Measurements from ENCODE around the gene TCHH.
"Not testable (repeated sequence)": the region's sequence is repeated elsewhere in the genome, so short reads cannot be mapped to it uniquely, and the experiment has no call there.

The TCHH gene

DNA sequence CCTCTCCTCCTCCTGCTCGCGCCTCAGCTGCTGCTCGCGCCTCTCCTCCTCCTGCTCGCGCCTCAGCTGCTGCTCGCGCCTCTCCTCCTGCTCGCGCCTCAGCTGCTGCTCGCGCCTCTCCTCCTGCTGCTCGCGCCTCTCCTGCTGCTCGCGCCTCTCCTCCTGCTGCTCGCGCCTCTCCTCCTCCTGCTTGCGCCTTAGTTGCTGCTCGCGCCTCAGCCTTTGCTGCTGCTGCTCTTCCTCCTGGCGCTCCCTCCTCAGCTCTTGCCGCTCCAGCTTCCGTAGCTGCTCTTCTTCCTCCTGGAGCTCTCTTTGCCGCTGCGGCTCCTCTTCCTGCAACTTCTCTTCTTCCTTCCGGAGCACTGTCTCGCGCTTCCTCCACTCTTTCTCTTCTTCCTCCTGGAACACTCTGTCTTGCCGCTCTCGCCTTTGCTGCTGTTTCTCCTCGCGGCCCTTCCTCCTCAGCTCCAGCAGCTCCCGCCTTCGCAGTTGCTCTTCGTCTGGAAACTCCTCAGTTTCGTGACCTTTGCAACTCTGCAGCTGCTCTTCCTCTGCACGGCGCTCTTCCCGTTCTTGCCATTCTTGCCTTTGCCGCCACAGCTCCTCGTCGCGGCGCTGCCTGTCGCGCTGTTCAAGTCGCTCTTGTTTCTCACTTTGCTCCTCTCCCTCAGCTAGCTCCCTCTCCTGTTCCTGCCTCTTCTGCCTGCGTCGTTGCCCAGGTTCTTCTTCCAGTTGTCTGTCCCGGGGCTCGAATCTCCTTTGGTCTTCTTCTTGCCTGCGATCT, 3.0 kb downstream of the TCHH start:
- peak; percentile 61 for DNase-seq

DNA sequence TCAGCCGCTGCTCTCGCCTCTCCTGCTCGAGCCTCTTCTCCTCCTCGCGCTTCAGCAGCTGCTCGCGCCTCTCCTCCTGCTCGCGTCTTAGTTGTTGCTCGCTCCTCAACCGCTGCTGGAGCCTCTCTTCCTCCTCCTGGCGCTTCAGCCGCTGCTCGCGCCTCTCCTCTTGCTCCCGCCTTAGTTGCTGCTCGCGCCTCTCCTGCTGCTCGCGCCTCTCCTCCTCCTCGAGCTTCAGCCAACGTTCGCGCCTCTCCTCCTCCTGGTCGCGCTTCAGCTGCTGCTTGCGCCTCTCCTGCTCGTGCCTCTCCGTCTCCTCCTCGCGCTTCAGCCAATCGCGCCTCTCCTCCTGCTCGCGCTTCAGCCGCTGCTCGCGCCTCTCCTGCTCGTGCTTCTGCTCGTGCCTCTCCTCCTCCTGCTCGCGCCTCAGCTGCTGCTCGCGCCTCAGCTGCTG, 3.7 kb downstream of the TCHH start:
- peak; percentile 71 for DNase-seq

DNA sequence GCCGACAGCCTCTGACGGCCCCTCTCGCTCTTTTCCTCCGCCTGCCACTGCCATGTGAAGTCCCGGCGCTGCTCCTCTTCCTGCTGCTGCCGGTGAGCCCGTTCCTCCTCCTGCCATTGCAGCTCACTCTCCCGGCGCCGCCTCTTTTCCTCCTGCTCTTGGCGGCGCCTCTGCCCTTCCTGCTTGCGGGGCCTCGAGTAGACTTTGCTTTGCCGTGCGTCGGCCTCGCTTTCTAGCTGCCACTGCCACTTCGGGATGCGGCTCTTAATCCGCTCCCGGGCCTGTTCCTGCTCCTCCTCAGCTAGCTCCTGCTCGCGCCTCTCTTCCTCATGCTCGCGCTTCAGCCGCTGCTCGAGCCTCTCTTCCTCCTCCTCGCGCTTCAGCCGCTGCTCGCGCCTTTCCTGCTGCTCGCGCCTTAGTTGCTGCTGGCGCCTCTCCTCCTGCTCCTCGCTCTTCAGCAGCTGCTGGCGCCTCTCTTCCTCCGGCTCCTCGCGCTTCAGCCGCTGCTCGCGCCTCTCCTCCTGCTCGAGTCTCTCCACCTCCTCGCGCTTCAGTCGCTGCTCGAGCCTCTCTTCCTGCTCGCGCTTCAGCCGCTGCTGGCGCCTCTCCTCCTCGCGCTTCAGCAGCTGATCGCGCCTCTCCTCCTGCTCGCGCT, 4.3 kb downstream of the TCHH start:
- peak; percentile 73 for DNase-seq

DNA sequence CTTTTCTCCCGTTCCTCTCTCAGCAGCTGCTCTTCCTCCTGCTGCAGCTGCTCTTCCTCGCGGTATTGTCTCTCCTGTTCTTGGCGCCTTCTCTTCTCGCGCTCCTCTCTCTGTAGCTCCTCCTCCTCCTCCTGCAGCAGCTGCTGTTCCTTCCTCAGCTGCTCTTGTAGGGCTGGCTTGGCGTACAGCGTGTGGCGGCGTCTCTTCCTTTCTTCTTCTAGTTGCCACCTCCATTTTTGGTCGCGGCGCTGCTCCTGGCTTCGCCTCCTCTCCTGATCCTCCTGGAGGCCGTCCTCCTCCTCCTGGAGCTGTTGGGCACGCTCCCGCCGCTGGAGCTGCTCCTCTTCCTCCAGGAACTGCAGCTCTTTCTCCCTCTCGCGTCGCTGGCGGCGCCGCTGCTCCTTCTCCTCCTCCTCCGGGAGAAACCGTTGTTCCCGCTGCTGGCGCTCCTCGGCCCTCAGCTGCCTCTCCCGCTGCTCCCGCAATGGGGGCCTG, 4.8 kb downstream of the TCHH start:
- DNase-seq: no peak

- DNase-seq: no peak
These were observed 5.3 kb downstream of the TCHH start for GRCh38 chr1:152109998-152110294.

DNA sequence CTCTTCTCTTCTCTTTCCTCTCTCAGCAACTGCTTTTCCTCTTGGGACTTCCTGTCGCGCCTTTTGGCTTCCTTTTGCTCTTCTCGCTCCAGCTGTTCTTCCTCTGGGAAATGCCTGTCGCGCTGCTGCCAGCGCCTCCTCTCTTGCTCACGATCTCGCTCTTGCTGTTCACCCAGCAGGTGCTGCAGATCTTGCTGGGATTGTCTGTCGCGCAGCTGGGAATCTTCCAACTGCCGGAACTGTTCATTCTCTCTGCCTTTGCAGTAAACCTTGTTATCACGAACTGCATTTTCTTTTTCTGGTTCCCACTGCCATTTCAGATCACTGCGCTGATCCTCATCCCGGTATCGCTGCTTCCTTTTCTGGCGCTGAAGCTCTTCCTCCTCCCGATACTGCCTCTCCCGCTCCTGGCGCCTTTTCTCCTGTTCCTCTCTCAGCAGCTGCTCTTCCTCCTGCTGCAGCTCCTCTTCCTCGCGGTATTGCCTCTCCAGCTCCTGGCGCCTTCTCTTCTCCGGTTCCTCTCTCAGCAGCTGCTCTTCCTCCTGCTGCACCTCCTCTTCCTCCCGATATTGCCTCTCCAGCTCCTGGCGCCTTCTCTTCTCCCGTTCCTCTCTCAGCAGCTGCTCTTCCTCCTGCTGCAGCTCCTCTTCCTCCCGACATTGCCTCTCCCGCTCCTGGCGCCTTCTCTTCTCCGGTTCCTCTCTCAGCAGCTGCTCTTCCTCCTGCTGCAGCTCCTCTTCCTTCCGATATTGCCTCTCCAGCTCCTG, 5.8 kb downstream of the TCHH start:
- no peak for DNase-seq

DNA sequence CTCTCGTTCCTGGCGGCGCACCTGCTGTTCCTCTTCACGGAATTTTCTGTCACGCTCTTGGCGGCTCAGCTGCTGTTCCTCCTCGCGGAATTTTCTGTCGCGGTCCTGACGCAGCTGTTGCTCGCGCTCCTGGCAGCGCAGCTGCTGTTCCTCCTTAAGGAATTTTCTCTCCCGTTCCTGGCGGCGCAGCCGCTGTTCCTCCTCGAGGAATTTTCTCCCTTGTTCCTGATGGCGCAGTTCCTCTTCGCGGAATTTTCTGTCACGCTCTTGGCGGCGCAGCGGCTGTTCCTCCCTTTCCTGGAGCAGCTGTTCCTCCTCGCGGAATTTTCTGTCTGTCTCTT, 6.4 kb downstream of the TCHH start:
- no peak for DNase-seq

- no peak for DNase-seq
These were observed 7.0 kb downstream of the TCHH start for GRCh38 chr1:152107984-152108881.

DNA sequence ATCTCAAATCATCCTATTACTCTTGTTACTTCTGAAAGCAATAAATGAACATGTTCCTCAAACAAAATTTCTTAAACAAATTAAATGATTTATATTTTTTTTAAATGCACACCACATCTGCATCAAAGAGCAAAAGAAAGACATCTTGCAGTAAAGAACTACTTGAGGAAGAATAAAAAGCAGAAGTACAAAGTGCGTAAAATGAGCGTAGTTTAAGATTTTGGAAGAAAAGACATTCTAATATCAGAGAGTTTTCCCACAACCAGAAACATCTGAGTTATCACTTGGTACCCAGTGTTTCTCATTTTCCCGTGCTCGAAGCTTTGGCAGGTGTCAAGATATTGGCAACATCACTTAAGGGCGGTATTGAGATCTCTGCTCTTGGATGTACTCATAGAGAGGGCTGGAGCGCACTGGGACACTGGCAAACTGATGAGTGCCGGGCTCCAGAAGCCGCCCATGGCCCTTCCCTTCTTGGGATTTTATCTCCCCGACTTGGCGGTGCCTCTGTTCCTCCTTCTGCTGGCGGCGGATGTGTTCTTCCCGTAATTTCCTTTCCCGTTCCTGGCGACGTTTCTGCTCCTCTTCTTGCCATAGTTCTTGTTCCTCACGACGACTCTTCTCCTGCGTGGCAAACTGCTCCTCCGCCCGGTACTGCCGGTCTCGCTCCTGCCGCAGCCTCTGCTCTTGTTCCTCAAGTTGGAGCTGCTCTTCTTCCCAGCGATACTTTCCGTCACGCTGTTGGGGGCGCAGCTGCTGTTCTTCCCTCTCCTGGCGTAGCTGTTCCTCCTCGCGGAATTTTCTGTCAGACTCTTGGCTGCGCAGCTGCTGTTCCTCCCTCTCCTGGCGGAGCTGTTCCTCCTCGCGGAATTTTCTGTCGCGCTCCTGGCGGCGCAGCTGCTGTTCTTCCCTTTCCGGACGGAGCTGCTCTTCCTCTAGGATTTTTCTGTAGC, 7.9 kb downstream of the TCHH start:
- no peak for DNase-seq

- DNase-seq: no peak
These were observed 10.4 kb downstream of the TCHH start for GRCh38 chr1:152104854-152105253.

DNA sequence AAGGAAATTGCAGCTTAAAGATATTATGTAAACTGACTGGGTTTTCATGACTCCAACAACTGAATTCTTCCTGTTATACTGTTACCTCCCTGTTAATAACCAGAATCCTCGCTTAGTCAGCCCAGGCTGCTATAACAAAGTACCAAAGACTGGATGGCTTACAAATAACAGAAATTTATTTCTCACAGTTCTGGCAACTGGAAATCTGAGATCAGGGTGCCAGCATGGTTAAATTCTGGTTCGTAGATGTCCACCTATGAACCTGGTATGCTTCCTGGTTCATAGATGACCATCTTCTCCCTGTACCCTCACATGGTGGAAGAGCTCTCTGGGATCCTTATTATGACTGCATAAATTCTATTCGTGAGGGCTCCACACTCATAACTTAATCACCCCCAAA, 18.3 kb downstream of the TCHH start:
- DNase-seq: no peak

DNA sequence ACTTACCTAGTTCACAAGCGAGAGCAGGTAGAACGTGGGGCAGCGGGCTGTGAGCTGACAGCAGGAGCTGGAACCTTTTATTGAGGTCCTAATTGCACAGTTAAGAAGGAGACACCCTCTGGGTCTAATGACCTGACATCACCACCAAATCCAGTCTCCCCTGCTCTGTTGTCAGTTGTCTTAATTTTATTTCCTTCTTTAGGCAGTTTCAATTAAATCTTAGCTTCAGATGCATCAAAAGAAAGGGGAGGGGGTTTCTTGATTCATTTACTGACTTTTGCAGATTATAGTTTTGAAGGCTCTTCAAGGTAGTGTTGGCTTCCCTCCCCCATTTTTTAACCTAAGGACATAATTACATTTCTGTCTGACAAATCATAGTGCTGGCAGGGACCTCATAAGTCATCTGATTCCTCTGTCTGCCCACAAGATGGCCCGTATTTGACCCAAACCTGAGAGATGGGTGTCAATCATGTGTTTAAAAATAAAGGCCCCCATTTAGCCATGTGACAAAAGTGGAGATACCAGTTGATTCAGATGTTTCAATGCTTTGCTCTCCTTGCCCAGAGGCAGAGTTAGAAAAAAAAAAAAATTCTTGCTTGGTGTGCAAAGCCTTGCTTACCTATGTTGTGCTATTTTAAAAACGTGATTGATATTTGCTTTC, 26.1 kb downstream of the TCHH start, which contains the start of gene TCHHL1:
TCHHL1 (minus strand) TSS at position 51 of the 661 bp plus-strand sequence. CDS start 921 bp downstream, outside the sequence.
- DNase-seq: no peak

DNA sequence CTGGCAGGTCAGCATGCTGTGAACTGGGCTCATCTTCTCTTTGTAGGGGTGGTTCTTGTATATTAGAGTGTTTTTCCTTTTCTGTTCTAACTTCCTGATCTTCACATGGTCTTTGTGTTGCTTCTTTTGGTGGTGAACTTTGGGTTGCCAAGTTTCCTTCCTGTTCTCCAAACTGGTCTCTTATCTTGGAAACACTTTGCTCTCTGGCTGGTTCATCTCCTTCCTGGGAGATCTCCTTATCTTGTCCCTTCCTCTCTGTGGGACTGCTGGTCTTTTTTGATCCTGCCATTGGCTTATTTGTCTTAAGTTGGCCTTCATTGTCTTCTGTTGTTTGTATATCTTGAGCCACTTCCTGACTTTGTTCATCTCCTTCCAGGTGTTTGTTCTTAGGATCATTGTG, 28.5 kb downstream of the TCHH start:
- DNase-seq: no peak

GRCh38 chr1:152084853-152085252, 30.4 kb downstream of the TCHH start:
- DNase-seq: no peak

GRCh38 chr1:152081026-152081425, 34.2 kb downstream of the TCHH start:
- not testable (repeated sequence) for DNase-seq

GRCh38 chr1:152080494-152080893, 34.8 kb downstream of the TCHH start:
- DNase-seq: not testable (repeated sequence)

- no peak for DNase-seq
These were observed 36.3 kb downstream of the TCHH start for GRCh38 chr1:152078831-152079441.

DNA sequence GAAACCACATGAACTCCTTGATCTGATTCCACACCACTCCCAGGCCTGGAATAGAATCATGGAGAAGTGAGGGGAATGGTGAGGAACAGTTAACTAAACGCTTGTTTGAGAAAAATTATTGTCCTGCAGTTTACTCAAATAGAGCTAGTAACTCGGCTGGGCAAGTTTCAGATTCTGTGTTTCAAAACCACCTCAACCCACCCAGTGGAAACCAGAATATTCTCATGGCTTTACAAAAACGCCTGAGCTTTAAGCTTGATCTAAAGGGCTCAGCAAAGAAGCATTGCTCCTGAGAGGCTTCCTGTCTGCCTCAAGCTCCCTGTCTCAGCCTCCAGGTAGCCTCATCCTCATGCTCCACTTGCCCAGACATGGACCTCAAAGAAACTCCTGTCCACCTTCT, 42.9 kb downstream of the TCHH start:
- DNase-seq: no peak

DNA sequence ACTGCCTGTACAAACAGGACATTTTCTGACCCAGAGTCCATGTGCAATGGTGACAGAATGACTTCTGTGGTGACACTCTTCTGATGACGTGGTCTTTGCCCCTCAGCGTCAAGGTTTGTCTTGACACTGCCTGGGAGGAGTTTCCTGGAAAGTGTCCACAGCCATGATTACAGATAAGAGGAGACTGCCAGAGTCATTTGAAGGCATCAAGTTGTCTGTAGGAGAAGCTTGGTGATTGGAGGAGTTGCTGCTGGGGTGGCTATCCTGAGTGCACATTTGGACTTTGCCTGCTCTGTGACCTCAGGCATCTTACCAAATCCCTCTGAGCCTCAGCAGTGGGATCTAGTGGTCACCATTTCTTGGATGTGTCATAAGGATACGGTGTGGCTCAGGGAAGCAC, 44.1 kb downstream of the TCHH start:
- DNase-seq: no peak

DNA sequence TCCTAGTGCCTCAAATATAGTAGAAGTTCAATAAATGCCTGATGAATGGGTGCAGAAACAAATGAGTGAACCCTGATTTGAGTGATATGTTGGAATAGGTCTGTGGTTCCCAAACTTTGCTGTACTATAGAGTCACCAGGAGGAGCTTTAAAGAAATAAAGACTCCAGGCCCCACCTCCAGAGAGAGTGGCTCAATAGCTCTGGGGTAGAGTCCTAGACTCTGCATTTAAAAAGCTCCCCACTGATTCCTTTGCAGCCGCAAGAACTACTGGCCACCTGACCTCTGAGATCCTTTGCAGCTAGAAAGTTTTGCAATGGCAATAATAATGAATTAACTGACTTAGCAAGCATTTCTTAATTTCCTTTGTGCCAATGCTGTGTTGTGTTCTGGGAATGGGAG, 47.3 kb downstream of the TCHH start:
- no peak for DNase-seq
